ENCODE results near the gene DNER.

GRCh38 chr2:229591611-229592010, 122.7 kb downstream of the DNER start:
- TF ChIP-seq CTCF (IDR thresholded peaks at IDR 0.05) (no peak), EP300 (IDR thresholded peaks at IDR 0.05; ENCODE audit: borderline replicate concordance in 1 of 2, low read depth in 1 of 2, low read length in 1 of 2) (no peak), REST (IDR thresholded peaks at IDR 0.05; ENCODE audit: low read depth, low read length) (no peak), POLR2AphosphoS5 (IDR thresholded peaks at IDR 0.05; ENCODE audit: low read depth, low read length) (no peak), RFX5 (IDR thresholded peaks at IDR 0.05; ENCODE audit: low read length) (no peak), MAX (IDR thresholded peaks at IDR 0.05; ENCODE audit: low read depth) (no peak), FOXJ3 (CRISPR knock-in tag; IDR thresholded peaks at IDR 0.05) (no peak), USF2 (IDR thresholded peaks at IDR 0.05; ENCODE audit: borderline replicate concordance, low read depth, low read length) (no peak), CHD2 (IDR thresholded peaks at IDR 0.05; ENCODE audit: low read length, partially characterized antibody) (no peak), FOXM1 (IDR thresholded peaks at IDR 0.05; ENCODE audit: low read depth) (no peak)
